Right forelimb (tissue), 1 donor: ENCODE measurements around the gene PXDN.
"Not testable (repeated sequence)": the region's sequence is repeated elsewhere in the genome, so short reads cannot be mapped to it uniquely, and the experiment has no call there.

ENCODE experiments used
- DNase-seq: peaks from one replicate; pipeline ENCODE4 v3.0.0-alpha.2; 2018

PXDN gene, protein sequence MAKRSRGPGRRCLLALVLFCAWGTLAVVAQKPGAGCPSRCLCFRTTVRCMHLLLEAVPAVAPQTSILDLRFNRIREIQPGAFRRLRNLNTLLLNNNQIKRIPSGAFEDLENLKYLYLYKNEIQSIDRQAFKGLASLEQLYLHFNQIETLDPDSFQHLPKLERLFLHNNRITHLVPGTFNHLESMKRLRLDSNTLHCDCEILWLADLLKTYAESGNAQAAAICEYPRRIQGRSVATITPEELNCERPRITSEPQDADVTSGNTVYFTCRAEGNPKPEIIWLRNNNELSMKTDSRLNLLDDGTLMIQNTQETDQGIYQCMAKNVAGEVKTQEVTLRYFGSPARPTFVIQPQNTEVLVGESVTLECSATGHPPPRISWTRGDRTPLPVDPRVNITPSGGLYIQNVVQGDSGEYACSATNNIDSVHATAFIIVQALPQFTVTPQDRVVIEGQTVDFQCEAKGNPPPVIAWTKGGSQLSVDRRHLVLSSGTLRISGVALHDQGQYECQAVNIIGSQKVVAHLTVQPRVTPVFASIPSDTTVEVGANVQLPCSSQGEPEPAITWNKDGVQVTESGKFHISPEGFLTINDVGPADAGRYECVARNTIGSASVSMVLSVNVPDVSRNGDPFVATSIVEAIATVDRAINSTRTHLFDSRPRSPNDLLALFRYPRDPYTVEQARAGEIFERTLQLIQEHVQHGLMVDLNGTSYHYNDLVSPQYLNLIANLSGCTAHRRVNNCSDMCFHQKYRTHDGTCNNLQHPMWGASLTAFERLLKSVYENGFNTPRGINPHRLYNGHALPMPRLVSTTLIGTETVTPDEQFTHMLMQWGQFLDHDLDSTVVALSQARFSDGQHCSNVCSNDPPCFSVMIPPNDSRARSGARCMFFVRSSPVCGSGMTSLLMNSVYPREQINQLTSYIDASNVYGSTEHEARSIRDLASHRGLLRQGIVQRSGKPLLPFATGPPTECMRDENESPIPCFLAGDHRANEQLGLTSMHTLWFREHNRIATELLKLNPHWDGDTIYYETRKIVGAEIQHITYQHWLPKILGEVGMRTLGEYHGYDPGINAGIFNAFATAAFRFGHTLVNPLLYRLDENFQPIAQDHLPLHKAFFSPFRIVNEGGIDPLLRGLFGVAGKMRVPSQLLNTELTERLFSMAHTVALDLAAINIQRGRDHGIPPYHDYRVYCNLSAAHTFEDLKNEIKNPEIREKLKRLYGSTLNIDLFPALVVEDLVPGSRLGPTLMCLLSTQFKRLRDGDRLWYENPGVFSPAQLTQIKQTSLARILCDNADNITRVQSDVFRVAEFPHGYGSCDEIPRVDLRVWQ (N-terminal part only)

DNA sequence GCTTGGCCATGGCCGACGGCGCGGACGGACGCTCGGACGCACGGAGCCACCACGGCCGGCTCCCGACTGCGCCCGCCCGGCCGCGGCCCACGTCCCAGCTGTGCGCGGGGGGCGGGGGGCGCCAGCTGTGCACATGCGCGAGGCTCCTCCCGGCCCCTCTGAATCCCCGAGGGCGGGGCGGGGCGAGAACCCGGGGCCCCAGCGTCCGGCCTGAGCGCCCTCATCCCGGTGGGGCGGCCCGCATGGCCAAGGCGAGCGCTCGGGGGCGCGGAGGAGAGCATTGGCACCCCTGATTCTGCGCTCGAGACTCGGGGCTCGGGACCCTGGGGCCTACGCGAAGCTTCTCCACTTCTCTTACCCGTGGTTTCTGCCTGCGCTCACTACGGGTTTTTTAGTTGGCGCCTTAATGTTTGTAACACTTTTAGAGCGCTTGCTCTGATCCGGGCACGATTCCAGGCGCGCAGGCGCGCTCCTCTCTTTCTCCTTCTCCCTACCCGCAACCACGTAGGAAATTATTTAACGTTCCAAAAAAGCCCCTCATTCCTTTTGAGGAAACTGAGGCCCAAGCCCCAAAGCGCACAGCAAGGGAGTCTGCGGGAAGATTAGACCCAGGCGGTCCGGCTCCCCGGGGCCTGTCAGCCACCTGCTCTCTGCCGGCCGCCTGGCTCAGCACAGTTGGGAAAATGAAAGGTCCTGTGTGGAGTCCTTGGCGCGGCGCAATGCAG, at the start of gene PXDN:
Gene PXDN, minus strand, starts transcription at position 70 of the 725 bp plus-strand sequence. Its CDS starts 60 bp downstream, at position 10.
- DNase-seq: peak; percentile 90

DNA sequence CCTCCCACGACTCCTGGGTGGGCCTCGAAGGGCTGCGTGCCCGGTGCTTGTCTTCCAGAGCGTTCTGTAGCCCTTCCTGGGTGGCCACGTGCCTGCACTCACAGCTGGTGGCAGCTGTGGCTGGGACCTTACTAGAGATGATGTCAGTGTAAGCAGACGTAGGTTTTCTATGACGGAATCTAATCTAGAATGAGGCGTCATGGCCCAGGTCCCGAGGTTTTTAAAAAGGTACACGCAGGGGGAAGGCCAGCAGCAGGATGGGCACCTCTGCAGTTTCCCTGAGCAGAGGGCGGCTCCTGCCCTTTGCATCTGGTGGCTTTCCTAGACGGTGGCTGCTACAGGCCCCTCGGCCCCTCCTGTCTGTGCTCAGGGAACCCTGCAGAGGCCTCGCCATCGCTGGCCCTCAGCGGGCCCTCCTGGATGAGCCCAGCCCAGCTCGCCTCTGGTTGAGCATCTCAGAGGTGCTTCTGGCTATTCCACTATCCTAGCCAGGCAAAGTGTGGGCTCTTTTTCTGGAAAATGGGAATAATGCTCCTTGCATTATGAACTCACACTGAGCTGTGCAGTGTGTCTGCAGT, 49.6 kb upstream of the PXDN start:
- DNase-seq: no peak

DNA sequence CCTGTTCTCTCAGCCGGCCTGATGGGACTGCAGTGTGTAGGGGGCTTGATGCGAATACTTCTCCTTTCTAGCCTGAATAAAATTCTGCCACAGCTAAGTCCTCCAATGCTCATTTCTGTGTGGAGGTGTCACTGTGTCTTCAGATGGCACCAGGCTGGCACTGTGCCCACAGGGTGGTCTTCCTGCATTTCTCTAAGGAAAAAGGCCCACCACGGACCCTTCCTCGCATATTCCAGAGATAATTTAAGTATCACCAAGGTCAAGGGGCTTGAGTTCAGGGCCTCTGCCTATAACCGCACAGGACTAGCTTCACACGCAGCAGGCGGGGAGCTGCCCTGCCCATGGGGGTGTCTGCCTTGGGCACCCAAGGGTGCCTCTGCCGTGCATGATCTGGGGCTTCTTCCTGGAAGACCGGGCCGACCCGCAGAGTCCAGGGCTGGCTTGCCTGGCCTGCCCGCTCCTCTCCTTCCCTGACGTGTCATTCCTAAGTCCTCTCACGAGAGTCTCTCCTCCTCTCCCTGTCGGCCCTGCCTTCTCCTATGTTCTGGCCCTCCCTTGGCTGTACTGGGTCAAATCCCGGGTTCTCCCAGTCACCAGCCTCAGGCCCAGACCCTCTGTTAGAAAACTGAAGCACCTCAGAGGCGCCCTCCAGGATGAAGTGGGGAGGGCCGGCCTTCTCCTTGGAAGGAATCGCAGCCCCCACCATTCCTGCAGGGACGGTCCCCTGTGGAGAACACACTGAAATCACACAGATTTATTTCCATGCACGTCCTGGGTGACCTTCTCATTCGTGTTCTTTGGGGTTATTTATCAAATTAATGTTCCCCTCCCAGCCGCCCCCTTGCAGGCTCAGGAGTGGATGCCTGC, 48.9 kb upstream of the PXDN start:
- DNase-seq: no peak

DNA sequence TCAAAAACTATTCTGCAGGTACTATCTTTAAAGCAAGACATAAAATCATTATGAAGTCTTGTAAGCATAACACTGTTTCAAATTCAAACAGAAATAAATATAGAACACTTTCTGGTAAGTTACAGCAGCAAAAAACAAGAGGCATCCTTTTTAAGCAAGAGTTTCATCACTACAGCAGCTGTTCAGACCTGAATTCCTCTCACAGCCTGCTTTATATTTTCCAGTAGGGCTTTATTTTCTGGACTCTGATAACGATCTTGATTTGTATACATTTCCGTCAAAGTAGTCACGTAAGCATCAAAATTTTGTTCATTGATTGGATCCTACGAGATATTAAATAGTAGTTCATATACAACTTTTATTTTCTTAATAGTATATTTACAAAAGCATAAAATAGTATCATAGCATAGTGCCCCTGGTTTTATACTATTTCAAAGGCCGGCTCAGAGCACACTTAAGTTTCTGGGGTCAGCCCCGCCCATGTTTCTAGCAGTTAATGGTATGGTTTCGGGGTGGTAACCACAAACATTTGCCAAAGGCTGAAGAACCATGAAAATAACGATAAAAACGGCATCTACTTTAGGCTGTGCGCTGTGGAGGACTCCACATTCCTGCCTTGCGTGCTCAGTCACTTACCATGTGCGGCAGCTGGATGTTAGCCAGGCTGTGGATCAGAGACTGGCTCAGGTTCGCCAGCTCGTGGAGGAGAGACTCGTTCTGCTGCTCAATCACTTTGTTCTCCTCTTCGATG, 47.5 kb upstream of the PXDN start:
- peak; percentile 69 for DNase-seq

DNA sequence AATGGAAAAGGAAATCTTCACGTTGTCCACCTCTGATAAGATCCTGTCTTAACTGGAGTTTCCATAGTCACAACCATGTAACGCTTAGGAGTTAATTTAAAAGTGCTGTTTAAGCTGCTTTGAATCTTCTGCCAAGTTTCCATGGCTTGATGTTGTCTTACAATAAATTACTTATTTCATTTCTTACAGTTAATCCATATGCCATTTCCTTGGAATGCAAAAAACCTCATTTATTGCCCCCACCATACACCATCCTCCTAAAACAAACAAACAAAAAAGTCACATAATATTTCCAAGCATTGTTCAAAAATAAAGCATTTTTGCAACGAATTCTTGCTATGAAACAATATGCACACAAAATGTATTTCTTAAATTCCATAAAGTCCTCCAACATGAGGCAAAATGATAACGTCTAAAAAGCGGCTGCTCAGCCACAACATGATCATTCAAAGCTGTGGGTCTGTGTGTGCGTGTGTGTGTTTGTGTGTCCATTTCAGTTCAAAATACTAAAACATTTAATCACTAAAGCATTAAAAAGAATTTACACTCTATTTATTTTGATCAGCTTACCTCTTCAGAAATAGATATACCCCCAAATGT, 46.8 kb upstream of the PXDN start:
- no peak for DNase-seq

DNA sequence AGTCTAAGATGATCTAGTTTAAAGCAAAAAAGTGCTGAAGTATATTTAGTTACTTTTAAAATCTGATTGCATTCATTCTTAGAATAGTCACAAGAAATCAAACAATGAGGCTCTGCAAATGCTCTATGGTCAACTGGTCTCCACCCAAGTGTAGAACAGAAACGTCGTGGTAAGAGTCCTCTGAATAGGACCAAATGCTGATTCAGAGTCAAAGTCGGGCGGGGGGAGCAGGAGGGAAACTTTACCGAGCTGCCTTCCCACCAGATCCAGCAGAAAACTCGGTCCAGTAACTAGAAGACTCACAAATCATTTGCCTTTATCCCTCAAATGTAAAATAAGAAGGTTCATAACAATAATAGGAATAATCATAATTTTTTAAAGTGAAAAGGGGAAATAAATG, 46.2 kb upstream of the PXDN start:
- DNase-seq: no peak

DNA sequence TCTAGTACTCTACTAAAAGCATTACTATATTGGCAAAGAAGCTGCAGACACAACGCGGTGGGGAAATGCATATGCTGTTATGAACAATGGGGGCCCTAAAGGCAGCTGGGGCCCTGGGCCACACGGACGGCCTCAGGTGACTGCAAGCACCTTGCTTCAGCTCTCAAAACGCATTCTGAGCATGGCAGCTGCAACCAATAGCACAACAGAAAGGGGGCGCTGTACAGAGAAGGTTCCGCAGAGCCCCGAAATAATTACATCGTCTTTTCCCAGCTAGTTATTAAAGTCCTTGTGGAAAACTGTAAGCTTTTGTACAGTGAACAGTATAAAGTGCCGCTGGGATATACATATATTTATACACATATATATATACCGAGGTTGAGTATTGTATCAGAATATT, 45.3 kb upstream of the PXDN start:
- DNase-seq: no peak

DNA sequence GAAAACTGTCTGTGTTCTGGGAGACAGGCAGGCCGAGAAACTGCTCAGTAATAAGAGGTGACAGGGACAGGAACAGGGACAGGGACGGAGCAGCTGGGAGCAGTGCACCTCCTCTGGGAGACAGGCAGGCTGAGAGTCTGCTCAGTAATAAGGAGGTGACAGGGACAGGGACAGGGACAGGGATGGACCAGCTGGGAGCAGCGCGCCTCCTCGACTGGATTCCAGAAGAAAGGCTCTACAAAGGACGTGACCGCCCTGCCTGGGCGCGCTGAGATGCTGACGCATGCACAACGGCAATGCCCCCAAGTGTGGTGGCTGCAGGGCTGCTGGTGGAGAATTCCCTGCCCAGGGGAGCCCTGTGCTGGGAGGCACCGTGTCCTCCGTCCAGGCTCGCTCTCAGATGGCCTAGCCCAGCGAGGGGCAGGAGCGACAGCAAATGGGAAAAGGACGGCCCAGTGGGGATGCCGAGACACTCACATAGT, 44.2 kb upstream of the PXDN start:
- no peak for DNase-seq

DNA sequence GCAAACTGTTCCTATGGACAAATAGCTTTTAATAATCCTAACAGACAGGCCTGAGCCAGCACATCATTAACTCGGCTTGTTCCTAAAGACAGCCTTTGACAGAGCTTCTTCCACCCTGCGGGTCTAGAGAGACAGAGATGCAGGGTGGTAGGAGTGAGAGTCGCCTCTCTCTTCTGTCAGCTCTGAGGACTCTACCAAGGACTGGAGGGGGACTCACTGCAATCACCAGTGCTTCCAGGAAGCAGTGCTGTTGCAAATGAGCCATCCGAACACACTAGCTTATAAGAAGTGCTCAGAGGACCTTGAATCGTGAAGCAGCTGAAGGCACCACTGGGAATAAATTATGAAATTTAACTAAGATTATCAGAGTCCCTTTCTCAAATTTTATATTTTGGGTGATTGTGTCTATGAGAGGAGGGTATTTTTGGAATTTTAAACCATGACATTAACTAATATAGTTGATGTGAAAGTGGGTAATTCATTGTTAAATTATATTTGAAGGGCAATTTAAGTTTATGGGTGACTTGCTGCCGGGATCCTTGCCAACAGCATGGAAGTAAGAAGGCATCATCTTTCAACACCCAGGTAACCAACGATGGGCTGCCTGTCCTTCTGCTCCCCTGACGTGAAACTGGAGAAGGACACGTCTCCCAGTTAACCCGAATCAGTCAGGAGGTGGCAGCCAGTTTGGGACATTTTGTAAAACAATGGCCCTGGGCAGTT, 43.6 kb upstream of the PXDN start:
- no peak for DNase-seq

DNA sequence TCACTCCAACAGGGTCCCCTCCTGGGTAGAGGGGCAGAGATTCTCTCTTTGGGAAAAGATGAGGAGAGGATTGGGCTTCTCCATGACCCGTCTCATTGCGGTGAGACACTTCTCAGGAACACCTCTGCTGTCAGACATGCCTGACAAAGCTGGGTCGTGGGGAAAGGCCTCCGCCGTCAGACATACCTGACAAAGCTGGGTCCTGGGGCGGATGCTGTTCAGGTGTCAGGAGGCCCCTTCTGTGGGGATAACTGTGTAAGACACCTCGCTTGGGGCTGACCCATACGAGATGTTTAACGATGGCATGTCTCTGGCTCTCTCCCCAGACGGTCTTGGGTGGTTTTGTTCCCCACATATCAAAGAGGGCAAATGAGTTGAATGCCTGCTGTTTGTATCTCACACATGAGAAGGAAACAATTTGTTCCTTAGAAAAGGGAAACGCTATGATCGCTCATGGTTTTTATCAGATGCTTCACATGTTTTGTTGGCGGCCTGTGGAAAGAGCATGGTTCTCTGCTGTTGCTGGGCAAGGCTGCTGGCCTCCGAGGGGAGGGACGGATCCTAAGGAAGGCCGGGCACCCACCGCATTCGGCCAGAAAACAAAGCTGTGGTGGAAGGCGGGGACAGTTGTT, 40.8 kb upstream of the PXDN start:
- DNase-seq: no peak

DNA sequence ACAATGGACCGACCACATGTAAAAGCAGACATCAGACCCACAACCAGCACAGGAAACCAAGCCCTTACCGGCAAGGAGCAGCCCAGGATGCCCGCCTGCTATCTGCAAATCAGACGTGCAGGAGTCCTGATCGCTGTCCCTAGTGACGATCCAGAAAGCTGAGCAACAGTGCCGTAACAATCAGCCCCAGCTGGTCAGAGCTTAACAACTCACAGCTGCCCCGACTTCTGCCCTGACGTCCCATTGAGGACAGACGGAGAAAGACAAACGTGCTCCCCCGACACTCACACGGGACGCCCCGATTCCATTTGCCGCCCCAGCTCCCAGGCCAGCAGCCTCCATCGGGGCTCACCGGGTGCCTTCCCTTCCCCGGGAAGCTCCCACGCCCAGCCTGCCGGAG, 39.8 kb upstream of the PXDN start:
- no peak for DNase-seq

DNA sequence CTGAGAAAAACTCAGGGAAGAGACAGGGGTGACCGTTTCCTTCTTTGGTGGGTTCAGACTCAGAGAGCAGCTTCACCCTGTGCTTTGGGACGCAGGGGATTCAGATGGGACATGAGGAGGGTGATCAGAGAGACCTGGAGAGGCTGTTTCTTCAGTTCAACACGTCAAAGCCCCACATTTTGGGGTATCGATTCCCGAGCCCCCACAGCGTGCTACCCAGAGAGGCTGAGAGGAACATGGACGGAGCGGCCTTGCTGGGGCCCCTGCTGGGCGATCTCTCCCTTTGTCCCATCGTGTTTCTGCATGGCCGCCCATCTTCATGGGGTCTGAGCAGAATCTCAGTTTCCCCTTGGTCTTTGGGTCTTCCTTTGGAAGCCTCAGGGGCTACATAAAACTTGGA, 38.2 kb upstream of the PXDN start:
- no peak for DNase-seq

DNA sequence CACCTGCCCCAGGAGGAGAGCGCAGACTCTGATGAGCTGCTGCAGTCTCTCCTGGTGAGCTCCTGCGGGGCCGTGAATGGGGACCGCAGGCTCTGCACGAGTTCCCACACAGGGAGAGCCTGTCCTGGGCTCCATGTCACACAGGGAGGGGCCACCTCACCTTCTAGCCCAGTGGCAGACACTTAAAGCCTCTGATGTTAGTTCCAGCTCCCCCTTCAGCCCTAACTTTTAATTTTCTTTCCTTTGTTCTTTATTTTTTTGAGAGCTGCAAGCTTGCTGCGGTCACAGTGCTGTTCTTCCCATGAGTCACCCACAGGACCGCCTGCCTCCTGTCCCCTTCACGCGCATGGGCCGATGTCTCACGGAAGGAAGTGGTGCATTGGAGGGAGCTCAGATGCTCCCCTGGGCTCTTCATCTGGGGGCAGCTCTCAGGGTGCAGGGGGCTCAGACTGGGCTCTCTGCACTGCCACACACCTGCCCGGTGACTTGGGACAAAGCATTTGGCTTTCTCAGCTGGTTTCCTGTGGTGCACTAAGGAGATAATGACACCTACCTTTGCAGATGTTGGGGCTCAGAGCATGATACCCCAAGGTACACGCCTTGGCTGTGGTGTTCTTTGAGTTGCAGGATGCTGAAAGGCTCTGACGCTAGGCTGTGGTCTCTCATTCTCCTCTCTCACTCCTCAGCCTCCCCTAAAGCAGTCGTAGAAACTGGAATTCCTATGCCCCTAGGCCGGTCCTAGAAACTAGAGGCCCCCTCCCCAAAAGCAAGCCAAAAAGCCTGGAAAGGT, 37.2 kb upstream of the PXDN start:
- no peak for DNase-seq

DNA sequence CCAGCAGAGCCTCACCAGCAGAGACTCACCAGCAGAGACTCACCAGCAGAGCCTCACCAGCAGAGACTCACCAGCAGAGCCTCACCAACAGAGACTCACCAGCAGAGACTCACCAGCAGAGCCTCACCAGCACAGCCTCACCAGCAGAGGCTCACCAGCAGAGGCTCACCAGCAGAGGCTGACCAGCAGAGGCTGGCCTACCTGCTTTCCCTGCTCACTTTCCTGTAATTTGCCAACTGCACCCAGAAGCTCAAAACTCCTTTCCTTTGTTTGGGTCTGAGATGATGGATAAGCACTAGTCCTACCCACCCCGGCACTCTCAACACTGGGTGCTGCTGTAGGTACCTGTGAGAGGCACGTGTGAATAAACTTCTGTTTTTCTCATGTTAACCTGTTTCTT, 36.4 kb upstream of the PXDN start:
- DNase-seq: no peak

DNA sequence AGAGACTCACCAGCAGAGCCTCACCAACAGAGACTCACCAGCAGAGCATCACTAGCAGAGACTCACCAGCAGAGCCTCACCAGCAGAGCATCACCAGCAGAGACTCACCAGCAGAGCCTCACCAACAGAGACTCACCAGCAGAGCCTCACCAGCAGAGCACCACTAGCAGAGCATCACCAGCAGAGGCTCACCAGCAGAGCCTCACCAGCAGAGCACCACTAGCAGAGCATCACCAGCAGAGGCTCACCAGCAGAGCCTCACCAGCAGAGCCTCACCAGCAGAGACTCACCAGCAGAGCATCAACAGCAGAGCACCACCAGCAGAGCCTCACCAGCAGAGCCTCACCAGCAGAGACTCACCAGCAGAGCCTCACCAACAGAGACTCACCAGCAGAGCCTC, 35.7 kb upstream of the PXDN start:
- DNase-seq: not testable (repeated sequence)

DNA sequence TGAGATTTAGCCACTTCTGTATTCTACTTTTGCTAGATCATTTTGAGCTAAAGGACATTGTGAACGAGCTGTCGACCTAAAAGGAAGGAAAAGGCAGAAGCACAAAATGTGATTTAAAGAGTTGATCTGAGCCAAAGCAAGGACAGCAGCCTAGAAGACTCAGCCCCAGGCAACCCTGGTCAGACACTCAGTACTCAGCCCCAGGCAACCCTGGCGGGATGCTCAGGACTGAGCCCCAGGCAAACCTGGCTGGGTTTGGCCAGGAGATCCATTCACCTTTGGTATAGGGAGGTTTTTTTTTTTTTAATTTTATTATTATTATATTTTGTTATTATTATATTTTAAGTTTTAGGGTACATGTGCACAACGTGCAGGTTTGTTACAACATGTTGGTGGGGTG, 34.3 kb upstream of the PXDN start:
- no peak for DNase-seq

DNA sequence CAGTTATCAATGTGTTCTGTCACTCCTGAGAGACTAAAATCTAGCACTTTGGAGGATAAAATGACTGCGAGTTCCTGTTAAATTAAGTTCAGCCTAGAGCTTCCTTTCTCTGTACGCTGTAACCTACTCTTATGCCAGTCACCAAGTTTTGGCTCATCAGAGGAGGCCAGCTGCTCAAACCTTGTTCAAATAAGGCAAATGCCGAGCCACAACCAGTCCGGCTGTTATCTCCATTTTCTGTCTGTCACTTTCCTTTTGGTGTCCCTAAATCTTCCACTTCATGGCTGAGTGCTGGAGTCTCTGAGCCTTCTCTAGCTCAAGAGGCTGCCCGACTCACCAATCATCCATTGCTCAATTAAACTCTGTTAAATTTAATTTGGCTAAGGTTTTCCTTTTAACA, 33.5 kb upstream of the PXDN start:
- DNase-seq: no peak

DNA sequence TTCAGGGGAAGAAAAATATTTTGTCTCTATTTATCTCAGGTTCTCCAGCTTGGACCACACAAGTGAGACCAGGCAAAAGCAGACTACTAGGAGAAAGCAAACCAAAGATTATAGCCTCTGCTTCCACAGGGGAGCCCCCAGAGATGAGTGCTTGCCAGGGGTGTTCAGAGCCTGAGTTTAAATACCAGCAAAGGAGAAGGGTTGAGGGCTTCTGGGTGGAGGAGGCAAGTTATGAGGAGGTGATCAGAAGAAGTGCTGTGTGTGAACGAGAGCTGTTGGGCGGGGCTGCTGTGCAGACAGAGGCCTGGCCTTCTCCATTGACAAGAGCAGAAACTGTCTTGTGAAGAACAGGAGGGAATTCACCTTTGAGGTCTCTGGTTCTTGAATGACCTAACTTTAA, 32.8 kb upstream of the PXDN start:
- no peak for DNase-seq
